Stimulated activated CD4-positive, alpha-beta T cell treated with anti-CD3 and anti-CD28 coated beads, Interleukin-1b, Interleukin-23, amount 100 ng/mL, for 1 hour (primary cell): ENCODE measurements around the gene DNAJC13.

Source experiments
- DNase-seq, 2 donors: peaks; one replicate each; pipeline ENCODE4 v3.0.0-alpha.2; 2020; ENCODE audit warnings: low read depth in 2 of 2

The DNAJC13 gene

GRCh38 chr3:132406587-132406986 is 10.7 kb upstream of the DNAJC13 start:
- DNase-seq, result no peak

GRCh38 chr3:132407025-132407424 is 10.3 kb upstream of the DNAJC13 start:
- DNase-seq, result no peak

GRCh38 chr3:132414841-132415240 is 2.5 kb upstream of the DNAJC13 start:
- DNase-seq, result no peak

- DNase-seq, result no peak
Measured at GRCh38 chr3:132416161-132416560, 1.1 kb upstream of the DNAJC13 start.

GRCh38 chr3:132417695-132418411 is 551 bp downstream of the DNAJC13 start:
- no peak for DNase-seq

- DNase-seq, result no peak
Measured at GRCh38 chr3:132418916-132419315, 1.6 kb downstream of the DNAJC13 start.

GRCh38 chr3:132421832-132422231 is 4.5 kb downstream of the DNAJC13 start:
- DNase-seq, result no peak

GRCh38 chr3:132422531-132422930 is 5.2 kb downstream of the DNAJC13 start:
- no peak for DNase-seq

- no peak for DNase-seq
Measured at GRCh38 chr3:132432639-132433038, 15.3 kb downstream of the DNAJC13 start.

GRCh38 chr3:132433121-132433520 is 15.8 kb downstream of the DNAJC13 start:
- no peak for DNase-seq

GRCh38 chr3:132435224-132435910 is 18.1 kb downstream of the DNAJC13 start:
- DNase-seq, result no peak

- no peak for DNase-seq
Measured at GRCh38 chr3:132435911-132436425, 18.7 kb downstream of the DNAJC13 start.

GRCh38 chr3:132443421-132443820 is 26.1 kb downstream of the DNAJC13 start:
- no peak for DNase-seq

GRCh38 chr3:132444383-132444782 is 27.1 kb downstream of the DNAJC13 start:
- no peak for DNase-seq

- DNase-seq, result no peak
Measured at GRCh38 chr3:132445817-132446216, 28.5 kb downstream of the DNAJC13 start.

- DNase-seq, result no peak
Measured at GRCh38 chr3:132448216-132448961, 31.1 kb downstream of the DNAJC13 start.

- DNase-seq, result no peak
Measured at GRCh38 chr3:132456136-132456535, 38.8 kb downstream of the DNAJC13 start.

- DNase-seq, result no peak
Measured at GRCh38 chr3:132456571-132456970, 39.3 kb downstream of the DNAJC13 start.

GRCh38 chr3:132457286-132457685 is 40.0 kb downstream of the DNAJC13 start:
- no peak for DNase-seq

- DNase-seq, result no peak
Measured at GRCh38 chr3:132459551-132459950, 42.2 kb downstream of the DNAJC13 start.

- DNase-seq, result no peak
Measured at GRCh38 chr3:132461544-132461943, 44.2 kb downstream of the DNAJC13 start.

- no peak for DNase-seq
Measured at GRCh38 chr3:132464066-132464465, 46.8 kb downstream of the DNAJC13 start.
